ENCODE data around the gene ALG2.
A peak's percentile ranks its signal among the peaks of the same experiment; 100 is the strongest.

ALG2 gene

DNA sequence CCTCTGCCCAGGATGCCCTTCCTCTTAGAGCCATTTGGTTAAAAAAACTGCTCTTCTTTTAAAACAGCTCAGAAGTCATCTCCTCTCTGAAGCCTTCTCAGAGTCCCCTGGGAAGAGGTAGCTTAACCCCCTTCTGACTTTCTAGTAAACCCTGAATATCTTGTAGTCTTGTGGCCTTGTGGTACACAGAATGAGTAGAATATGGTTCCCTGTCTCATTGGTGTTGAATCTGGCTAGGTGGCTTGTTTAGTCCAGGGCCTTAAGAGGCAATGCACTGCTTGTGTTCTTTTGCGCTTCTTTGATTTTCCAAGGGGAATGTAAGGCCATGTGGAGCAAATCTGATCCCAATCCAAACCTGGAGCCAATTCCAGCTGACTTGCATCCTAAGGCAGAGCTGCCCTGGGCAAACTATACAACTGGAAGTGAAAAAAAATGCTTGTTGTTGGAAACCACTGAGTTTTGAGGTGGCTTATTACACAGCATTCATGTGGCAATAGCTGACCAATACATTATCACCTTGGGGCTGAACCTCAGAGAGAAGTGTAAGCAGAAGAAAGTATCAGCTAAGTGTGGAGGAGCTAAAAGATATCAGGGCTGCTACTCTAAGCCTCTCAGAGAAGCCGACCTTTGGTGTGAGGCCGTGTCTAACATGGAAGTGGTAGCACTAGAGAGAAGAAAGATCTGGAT is 31.0 kb downstream of the ALG2 start:
- DNase-seq: no peak

DNA sequence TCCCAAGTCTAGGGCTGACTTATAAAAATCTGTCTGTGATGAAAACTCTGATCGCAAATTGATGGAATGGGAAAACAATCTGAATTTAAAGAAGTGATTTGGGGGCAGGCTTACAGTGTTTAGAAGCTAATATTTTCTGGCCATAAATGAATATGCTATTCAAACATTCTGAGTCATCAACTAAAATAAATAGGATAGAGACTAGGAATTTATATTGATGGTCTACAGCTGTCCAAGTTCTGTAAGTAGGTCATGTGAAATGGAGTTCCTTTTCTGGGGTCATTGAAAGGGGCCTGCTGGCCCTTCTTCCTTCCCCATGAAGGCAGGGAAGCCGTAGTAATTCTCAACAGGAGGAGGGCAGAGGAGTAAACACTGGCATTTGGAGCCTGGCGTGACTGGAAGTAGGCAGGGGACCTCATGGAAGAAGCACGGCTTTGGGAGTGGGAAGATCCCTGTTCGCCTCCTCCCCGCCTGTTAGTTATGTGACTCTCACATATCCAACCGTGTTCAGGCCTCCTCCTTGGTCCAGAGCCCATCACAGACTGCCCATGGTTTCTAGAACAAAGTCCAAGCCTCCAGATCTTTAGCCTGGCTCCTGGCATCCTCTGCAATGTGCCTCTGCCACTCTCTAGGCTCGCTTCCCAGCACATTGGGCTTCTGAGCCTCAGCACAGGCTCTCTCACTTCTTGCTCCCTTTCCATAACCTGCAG is 31.7 kb downstream of the ALG2 start:
- DNase-seq: no peak

DNA sequence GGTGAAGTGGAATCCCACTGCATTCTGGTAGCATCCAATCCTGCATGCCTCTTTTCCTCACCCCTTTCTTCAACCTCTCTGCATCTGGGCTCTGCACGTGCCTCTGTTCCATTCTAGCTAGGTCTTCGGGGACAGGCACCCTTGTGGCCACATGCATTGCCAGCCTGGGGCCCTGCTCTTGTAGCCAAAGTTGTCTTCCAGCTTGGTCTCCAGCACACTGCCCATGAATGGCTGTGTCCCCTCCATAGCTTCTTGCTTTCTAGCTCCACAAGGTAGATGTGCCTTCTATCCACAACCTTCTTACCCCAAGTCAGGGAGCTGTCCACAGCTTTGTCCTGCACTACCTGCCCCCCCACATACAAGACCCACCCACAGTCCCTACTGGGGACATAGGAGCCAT is 32.6 kb downstream of the ALG2 start:
- DNase-seq: no peak

DNA sequence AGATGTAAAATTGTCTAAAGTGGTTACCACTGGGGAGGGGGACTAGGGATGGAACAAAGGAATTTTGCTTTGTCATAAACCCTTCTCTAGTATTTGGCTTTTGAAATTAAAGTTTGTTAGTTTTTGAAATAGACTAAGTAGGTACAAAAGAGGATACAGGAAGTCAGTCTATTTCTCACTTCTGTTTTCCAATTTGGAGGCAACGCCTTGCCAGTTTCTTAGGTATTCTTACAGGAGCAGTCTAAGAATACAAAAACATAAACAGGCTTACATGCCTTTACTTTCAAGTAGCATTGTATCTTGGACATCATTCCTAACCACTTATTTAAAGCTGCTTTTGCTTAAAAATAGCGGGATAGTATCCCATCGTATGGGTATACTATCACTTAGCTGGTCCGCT is 34.4 kb downstream of the ALG2 start:
- DNase-seq: no peak

DNA sequence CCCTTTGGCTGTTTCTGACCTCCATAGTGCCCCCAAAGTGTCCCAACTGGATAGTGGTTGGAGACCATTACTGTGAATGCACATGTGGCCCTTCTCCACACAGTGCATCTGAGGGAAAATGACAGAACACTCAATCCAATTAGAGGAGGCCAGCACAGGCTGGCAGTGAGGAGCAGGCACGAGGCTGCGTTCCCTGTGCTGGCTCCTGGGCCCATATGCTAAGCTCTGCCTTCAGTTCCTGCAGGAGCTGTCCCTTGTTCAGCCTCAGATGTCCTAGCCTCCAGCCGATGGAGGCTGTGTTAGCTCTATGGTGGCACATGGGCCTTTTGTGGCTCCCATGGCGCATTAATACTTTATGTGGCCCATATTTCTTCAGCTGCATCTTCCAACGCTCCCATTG is 35.8 kb downstream of the ALG2 start:
- no peak for DNase-seq

DNA sequence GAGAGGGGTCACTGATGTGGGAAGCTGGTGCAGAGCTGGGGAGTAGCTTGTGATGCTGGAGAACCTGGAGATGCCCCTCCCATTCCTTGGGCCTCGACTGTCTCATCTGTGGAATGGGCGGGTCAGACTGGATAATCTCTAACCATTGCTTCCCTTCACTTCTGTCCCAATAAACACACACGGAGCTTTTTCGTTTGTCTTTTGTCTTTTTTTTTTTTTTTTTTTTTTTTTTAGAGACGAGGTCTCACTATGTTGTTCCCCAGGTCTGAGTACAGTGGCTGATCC is 36.5 kb downstream of the ALG2 start:
- no peak for DNase-seq

DNA sequence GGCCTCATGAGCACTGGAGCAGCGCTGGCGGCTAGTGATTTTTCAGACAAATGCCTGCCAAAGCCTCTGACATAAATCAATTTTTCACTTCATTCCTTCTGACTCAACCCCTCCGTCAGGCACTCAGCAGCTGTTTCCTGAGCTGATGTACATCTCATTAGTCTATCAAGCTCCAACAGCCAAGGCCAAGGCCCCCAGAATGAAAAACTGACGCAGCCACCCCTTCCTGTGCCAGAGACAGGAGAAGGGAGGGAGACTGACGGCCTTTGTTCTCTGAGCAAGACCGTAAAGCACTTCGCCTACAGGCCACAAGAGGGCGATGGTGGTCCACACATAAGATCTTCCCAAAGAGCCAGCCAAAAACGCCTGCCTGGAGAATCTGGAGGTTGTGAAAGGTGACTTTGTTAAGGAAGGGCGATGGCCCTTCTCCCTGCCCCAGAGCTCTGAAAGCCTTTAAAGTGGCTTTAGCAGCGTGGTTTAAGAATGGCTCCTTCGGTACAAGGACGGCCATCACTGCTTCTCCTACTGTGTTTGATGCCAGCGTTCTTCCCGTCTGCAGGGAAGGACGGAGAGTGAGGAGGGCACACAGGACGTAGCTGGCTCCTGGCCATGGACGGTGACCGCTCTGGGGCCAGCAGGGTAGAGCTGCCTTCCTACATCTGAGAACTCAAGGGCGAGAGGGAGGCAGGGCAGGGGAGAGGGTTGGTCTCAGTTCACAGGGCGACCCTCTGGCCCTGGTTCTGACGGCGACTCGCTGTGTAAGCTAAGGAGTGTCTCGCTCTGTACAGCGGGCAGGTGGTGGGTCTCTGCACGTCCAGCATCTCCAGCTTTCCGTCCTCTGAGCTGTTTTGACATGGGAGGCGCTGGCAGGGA is 37.0 kb downstream of the ALG2 start:
- peak; percentile 96 for DNase-seq

DNA sequence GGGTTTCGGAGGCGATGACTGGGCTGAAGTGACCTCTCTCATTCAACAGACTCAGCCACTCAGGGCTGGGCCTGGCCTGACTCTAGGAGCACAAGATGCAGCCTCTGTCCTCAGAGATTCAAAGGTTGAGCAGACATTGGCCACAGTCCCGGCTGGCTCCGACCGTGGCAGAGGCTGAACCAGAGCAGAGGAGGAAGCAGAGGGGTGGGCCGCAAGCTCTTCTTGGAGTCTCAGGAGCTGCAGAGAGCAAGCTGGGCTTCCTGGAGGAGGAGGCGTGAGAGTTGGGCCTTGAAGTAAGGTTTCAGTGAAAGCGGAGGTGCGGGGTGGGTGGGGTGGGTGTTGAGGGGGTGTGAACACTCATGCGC is 37.6 kb downstream of the ALG2 start:
- no peak for DNase-seq

DNA sequence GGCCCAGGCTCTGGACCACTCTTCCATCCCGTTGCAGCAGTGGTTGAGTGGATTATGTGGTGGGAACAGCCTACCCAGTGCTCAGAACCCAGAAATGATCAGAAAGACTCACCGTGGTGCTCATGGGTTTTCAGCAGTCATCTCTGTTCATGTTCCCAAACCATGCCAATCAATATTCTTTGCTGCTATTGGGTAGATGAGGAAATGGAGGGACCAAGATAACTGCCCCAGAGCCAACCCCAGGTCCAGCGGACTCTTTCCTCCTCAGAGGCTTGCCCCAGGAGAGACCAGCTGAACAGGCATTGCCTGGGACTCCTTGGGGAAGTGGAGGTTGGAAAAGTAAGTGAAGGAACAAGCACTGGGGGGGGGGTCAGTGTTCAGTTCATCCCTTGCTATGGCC is 38.1 kb downstream of the ALG2 start:
- no peak for DNase-seq

DNA sequence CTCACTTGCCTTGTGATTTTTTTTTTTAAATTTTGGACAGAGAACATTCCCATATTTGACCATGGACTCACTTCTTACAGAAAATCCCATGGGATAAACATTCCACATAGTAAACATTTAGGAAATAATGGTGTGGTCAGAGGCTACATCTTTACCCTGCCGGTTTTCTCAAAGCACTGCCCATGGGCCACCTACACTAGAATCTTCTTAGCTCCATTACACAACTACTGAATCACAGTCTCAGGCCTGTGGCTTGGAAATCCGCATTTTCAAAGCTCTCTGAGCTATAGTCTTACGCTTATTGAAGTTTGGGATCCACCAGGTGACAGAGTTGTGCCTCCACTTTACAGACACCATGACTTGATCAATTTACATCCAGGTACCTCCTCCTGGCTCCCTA is 39.4 kb downstream of the ALG2 start:
- peak; percentile 24 for DNase-seq

DNA sequence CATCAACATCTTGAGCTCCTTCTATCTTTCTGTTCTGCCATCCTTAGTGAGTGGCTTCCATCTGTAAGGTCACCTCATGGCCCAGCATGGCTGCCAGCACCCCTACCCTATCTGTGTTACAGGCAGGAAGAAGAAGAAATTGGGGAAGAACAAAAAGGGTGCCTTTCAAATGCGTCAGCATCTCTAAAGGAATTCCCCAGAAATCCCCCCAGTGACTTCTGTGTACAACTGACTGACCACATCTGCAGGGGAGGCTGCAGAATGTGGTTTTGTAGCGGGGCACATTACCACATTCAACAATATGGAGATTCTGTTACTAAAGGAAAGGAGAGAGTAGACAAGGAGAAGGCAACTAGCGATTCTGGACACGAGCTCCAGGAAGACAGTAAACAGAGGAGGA is 40.1 kb downstream of the ALG2 start:
- DNase-seq: peak; percentile 65

DNA sequence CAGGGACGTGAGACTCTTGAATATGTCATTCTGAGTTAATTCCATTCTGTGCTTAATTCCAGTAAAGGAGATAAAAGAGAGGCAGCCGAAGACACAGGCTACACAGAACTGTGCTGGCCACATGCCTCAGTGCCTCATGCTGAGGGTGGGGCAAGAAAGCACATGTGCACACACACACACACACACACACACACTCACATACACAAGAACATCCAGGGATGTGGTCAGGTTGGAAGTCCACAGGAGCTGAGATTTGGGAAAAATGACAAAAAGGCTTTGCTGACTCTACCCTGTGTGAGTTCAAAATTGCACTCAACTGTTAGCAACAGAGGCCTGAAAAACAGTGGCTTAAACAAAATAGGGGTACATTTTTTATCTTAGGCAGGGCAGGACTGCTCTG is 40.5 kb downstream of the ALG2 start:
- DNase-seq: no peak

DNA sequence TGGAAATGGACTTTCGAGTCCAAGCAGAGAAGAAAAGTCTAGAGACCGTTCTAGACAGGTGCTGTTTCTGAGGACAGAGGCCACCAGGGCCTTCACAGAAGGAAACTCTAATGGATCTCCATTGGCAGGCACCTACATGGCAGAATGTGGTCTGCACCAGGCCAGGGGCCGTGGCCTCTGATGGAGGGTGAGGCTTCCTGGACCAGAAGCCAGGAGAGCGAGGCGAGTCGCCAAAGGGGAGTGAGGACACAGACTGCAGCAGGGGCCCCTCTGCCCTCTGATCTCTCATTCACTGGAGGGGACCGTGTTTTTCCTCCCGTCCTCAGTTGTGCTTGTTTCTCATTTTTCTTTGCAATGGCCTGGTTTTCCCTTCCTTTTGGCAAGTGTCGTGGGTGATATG is 41.1 kb downstream of the ALG2 start:
- no peak for DNase-seq

DNA sequence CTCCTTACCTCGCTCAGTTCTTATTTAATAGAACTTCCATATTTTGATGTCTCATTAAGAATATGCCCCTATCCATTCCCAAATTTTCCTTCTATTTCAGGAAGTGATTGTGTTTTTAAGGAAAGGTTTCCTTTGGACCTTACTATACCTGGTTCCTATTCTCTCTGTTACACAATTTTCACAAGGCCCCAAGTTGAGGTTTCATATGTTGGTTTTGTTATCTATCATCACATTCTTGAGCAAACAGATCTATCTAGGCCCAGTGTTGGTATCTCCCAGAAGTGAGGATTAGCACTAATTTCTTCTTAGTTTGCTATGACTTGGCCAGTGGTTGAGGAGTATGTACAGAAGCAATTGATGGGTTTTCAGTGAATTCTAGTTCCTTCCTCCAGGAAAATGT is 41.5 kb downstream of the ALG2 start:
- no peak for DNase-seq

DNA sequence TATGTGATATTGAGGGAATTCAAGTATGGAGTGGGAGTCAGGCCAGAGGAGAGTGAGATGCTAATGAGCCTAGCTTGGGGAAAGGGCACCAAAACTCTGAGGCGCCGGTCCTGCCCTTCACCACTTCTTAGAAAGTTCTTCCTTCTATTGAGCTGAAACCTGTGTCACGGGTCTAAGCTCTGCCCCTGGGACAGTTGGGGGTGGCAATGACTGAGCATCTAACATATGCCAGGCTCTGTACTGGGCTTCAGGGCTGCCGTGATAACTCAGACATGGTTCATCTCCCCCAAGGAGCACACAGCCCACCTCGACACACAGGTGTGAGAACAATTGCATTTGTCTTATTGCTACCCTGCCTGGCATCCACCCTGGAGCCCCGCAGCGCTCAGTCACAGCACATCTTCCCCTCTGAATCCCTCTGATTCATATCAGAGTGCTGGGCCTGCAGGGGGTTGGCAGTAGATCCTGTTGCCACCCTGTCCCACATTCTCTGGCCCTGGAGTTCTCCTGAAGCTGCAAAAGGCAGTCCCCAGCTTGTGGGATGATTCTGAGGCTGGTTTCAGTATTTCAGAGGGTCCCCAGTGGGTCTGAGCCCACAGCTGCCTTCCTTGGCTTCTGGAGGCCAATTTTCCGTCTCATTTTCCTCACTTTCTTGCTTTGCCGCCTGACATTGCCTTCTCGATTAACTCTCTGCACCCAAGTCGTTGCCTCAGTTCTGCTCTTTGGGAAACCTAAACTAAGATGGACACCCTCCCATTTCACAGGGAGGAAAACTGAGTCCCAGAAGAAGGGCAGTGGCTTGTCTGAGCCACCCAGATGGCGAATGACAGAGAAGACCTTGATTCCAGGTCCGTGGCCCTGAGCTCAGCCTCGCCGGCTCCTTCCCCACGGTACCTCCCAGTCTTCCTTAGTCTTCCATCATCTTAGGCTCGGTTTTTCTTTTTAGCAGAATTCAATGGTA is 42.5 kb downstream of the ALG2 start:
- no peak for DNase-seq

DNA sequence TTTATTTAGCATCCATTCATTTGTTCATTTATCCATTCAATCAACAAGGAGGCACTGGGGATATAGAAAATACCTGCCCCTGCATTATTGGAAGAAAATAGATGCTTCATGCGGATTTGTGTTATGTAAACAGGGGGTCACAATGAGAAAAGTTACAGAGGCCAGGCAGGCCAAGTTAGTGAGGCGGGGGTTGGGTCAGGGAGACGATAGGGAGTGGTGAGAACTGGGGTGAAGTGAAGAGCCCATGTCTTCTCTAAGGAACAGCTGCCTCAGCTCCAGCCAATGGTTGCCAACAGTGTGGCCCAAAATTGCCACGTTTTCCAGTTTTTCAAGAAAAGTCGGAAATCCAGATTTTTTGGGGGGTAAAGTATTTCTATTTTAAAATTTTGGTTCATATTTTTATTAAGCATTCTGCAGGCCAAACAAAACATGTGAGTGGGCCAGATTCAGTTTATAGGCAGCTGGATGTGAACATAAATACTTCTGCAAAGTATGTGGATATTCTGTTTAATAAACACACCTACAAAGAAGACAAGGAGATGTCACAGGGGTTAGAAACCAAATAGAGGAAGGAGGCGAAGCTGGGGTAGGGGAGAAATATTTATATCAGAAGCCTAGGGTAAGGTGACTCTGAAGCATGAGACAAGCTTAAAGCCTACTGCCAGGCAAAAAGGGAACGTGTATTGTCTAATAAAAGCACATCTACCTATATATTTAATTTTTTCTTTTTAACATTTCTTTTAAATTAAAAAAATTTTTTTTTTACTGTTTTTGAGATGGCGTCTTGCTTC is 44.0 kb downstream of the ALG2 start:
- no peak for DNase-seq

DNA sequence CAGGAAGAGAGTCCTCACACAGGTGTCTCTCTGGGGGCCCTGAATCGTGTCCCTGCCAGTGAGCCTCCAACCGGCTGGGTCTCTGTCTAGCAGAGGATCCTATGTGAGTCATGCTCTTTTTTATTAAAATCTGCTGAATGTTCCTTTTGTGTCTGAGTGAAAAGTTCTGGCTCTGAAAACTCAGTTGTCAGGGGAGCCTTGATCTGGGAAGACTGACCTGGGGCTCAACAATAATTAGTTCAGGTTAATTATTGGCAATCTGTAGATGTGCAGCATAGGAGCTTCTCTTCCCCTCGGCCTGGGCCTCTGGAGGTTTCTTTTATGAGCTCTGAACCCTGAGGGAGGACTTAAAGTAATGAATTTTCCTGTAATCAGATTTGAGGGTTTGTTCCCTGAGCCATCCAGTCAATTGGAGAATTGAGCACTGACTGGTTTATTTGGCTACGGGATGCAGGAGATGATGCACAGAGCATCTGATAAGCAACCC is 45.2 kb downstream of the ALG2 start:
- DNase-seq: no peak

DNA sequence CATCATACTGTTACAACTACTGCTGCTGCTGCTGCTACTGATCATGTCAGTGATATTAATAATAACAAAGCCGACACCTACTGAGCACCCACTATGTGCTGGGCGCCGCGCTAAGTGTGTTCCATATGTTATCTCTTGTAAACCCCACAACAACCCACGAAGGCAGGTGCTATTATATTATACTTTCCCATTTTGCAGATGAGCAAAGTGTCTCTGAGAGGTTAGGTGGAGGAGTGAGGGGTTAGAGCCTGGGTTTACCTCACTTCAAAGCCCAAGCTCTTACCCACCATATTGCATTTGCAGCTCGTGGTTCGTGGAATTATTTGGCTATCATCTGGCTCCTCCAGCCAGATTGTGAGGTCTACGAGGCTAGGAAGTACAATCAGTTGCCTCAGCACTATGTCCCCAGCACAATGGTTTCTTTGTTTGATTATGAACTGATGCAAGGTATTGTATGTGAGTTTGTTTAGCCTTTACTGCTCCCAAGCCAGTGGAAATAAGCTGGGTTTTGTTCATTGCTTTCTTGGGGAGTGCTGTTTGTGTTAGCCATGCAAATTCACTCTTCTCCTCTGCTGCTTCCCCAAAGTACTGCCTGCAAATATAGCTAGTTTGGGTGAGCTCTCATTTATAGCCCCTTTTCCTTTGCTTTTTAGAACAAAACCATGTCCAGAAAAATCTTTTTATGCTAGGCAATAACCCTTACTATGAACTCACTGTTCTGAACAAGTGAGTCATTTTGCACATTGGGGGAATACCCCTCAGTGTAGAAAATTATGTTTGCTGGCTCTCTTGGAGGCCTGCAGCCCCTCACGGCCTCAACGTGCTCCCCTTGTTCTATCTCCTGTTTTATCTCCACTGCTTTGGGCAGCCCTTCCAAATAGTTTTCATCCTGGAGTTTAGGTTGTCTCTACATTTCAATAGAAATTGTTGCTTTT is 47.9 kb downstream of the ALG2 start:
- DNase-seq: no peak

DNA sequence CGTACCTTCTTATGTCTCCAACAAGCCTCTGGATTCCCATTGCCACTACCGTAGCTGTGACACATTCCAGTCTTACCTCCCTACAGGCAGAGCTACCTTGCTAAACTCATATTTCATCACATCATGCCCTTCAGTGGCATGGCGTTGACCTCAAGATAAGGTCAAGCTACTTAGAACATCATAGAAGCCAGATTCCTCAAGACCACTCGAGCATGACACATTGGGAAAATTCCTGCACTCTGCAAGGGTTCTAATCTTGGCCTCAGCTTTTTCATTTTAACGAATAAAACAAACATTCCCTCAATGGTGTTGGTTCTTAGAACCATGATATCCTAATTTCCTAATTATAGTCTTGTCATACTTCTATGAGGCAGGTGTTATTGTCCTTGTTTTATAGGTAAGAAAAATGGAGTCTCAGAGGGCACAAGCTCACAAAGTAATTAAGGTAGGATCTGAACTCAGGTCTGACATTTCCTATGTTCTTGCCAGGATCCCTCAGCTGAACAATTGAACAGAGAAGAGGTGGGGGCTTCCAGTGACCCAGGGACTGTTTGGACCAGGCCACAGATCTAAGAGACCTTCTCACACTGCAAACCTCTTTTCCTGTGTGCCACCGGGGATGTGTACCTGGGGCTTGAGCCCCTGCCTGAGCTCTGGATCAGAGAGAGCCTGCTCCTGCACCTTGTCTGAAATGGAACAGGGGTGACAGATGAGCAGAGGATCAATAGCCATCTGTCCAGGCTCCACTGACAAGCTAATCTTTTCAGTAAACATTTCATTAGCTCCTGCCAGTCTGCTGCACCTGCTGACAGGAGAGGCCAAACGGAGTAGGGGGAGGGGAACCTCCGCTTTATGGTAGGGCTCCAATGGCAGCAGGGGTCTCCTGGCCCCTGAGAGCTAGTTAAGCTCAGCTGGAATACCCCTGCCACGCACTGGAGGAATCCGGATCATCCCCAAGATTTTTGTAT is 49.3 kb downstream of the ALG2 start:
- DNase-seq: no peak

All from fibroblast of skin of right quadriceps (primary cell).